Measurements from ENCODE around the gene TBCD.

Gene TBCD

GRCh38 chr17:82732118-82732743, 19.6 kb upstream of the TBCD start:
- ChIA-PET CTCF (no interaction called here), POLR2A (no interaction called here)
- TF ChIP-seq, protein P1, sequence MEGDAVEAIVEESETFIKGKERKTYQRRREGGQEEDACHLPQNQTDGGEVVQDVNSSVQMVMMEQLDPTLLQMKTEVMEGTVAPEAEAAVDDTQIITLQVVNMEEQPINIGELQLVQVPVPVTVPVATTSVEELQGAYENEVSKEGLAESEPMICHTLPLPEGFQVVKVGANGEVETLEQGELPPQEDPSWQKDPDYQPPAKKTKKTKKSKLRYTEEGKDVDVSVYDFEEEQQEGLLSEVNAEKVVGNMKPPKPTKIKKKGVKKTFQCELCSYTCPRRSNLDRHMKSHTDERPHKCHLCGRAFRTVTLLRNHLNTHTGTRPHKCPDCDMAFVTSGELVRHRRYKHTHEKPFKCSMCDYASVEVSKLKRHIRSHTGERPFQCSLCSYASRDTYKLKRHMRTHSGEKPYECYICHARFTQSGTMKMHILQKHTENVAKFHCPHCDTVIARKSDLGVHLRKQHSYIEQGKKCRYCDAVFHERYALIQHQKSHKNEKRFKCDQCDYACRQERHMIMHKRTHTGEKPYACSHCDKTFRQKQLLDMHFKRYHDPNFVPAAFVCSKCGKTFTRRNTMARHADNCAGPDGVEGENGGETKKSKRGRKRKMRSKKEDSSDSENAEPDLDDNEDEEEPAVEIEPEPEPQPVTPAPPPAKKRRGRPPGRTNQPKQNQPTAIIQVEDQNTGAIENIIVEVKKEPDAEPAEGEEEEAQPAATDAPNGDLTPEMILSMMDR (IDR thresholded peaks at IDR 0.05; ENCODE audit: control extremely low read depth, extremely low read depth, low read depth, missing control alignments): no peak
- DNase-seq (ENCODE audit: extremely low spot score): no peak

GRCh38 chr17:82734987-82735866, 16.6 kb upstream of the TBCD start, which contains the start of gene FN3K:
TSS of gene FN3K (plus strand) at chr17:82735615. CDS start at chr17:82735637, 22 bp downstream.
- ChIA-PET CTCF (interaction anchor here (1.5 kb wide), 1 partner anchor 72 kb away, joined by 3 read pairs; no protein-coding TSS in a partner anchor), POLR2A (no interaction called here)
- DNase-seq (ENCODE audit: extremely low spot score): no peak
- TF ChIP-seq, protein P1 (IDR thresholded peaks at IDR 0.05; ENCODE audit: control extremely low read depth, extremely low read depth, low read depth, missing control alignments): no peak

- POLR2A ChIA-PET: no interaction called here
- CTCF ChIA-PET: no interaction called here
- no peak for DNase-seq (ENCODE audit: extremely low spot score)
- TF ChIP-seq, protein P1 (IDR thresholded peaks at IDR 0.05; ENCODE audit: control extremely low read depth, extremely low read depth, low read depth, missing control alignments): no peak
These were observed 15.2 kb upstream of the TBCD start for GRCh38 chr17:82736511-82737185.

DNA sequence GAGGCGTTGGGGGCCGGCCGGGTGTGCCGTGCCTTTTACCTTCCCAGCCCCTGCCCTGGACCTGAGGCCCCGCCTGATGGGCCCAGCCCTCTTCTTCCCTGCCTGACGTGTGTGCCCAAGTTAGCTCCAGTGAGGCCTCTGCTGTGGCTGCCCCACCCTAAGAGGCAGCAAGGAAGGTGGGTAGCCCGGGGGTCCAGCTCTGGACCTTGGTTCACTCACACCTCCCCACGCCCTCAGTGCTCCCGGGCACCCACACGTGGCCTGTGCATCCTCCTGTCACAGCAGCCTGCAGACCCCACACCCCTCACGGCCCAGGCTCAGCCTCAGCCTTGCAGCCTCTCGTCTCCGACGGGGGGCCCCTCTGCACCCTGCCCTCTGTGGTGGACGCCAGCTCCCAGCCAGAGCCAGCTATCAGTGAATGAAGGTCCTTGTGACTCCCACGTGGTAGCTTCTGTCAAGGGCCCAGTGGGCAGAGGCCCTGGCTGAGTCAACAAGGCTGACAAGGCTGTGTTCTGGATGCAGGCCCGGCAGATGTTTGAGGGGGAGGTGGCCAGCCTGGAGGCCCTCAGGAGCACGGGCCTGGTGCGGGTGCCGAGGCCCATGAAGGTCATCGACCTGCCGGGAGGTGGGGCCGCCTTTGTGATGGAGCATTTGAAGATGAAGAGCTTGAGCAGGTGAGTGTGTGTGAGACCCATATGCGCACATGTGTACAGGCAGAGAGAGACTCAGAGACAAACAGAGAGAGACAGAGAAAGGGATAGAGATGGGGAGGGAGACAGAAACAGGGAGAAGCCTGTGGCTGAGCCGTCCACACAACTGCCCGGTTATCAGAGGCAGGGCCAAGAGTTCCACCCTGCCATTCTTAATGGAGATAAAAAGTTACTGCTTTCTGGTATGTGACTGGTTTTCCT, 13.6 kb upstream of the TBCD start:
- no peak for DNase-seq (ENCODE audit: extremely low spot score)
- TF ChIP-seq, protein P1 (IDR thresholded peaks at IDR 0.05; ENCODE audit: control extremely low read depth, extremely low read depth, low read depth, missing control alignments): no peak
- CTCF ChIA-PET: no interaction called here
- POLR2A ChIA-PET: no interaction called here

GRCh38 chr17:82740906-82741759, 10.7 kb upstream of the TBCD start:
- CTCF ChIA-PET: interaction anchor here (1.1 kb wide), 1 partner anchor 35 kb away, joined by 5 read pairs; no protein-coding TSS in a partner anchor
- TF ChIP-seq, protein P1 (IDR thresholded peaks at IDR 0.05; ENCODE audit: control extremely low read depth, extremely low read depth, low read depth, missing control alignments): no peak
- no peak for DNase-seq (ENCODE audit: extremely low spot score)
- POLR2A ChIA-PET: no interaction called here
